ENCODE results near the gene TTC38.
A peak's percentile ranks its signal among the peaks of the same experiment; 100 is the strongest.
"Not testable (repeated sequence)": the region's sequence is repeated elsewhere in the genome, so short reads cannot be mapped to it uniquely, and the experiment has no call there.

The TTC38 gene

DNA sequence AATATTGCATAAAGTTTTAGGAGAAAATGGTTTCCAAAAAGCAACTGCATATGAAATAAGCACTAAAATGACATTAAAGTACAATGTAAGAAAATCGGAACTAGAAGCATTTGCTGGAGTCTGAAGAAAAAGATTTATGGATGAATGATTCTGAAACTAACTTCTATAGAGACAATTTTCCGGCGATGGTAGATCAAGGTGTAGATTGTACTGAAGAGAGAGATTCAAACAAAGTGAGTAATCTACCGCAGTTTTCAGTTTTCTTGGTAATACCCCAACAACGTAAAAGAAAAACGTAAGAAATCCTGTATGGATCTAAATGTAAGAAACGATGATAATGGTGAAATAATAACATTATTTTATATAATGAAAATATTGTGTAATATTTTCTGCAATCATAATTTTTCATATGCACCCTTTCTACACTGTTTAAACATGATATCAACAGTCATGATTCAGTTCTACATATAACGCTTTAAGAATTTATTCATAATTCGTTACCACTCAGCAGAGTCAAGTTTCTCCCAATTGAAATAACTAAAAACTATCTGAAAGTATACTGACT is 15.9 kb upstream of the TTC38 start:
- DNase-seq: no peak
- ATAC-seq (replicated peaks): no peak
- Mint-ChIP-seq H3K4me1 (ENCODE audit: low read depth in 2 of 2) (peaks cover 24 to 27% of the 10 kb centered on the region in 2 donors), H3K9me3 (no peaks in the 10 kb centered on the region), H3K27me3 (no peaks in the 10 kb centered on the region), H3K36me3 (ENCODE audit: insufficient read depth) (peaks cover 2% of the 10 kb centered on the region), H3K27ac (peak overlapping the region in 1 of 2 donors; percentile 19), H3K4me3 (peak overlapping the region; percentile 79 to 80)

DNA sequence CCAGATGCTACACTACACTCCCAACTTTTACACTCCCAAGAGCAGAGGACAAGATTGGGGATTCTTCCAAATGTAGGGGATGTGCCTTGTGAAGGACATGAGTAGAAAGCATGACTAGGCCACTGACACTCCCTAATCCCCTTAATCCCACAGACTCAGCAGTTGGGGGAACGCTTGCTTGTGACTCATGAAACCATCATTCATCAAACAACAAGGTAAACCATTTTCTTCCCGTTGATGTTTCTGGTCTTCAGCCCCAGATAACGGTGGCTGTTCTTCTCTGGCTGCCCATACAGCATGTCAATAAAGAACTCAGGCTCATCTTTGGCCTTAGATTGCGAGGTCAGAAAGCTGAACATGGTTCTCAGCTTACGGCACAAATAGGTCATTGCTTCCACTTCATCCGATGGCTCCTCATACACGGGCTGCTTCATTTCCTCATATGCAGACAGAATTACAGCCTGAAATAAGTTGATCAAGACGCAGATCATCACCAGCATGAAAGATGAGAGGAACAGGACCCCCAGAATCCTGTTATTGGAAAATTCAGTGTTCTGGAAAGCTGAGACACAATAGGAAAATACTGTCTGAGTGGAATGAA is 11.3 kb upstream of the TTC38 start:
- ATAC-seq (replicated peaks): no peak
- H3K27ac Mint-ChIP-seq: no peak overlapping the region
- no peaks in the 10 kb centered on the region for H3K9me3 Mint-ChIP-seq
- H3K4me1 Mint-ChIP-seq (ENCODE audit: low read depth in 2 of 2): peaks cover 9 to 10% of the 10 kb centered on the region in 2 donors
- H3K36me3 Mint-ChIP-seq (ENCODE audit: insufficient read depth): peaks cover 2% of the 10 kb centered on the region
- no peak for DNase-seq
- no peak overlapping the region for H3K4me3 Mint-ChIP-seq
- H3K27me3 Mint-ChIP-seq: peaks cover 23 to 38% of the 10 kb centered on the region in 2 donors

DNA sequence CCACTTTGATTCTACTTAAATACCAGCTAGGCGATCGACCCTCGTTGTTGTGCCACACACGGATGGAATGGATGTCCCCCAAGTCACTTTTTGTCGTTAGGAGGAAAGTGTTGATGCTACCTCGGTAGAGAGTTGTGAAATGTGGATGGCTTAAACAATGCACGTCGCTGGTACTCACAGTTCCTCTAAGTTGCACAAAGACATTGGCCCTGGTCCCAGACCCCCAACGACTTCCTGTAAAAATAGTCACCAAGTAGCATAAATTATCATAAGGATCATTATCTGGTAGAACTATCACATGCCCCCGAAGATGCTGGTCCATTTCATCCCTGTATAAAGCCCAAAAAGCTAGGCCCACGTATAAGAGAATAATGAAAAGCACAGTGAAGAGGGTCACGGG is 8.4 kb upstream of the TTC38 start:
- no peak for DNase-seq
- Mint-ChIP-seq H3K4me3 (no peak overlapping the region), H3K9me3 (no peaks in the 10 kb centered on the region), H3K36me3 (ENCODE audit: insufficient read depth) (peaks cover 6% of the 10 kb centered on the region), H3K27ac (no peak overlapping the region), H3K27me3 (peaks cover 35 to 58% of the 10 kb centered on the region in 2 donors), H3K4me1 (ENCODE audit: low read depth in 2 of 2) (peaks cover 8 to 14% of the 10 kb centered on the region in 2 donors)
- ATAC-seq (replicated peaks): no peak

- Mint-ChIP-seq H3K27me3 (peaks cover 35 to 58% of the 10 kb centered on the region in 2 donors), H3K9me3 (no peaks in the 10 kb centered on the region), H3K27ac (no peak overlapping the region), H3K4me3 (no peak overlapping the region), H3K4me1 (ENCODE audit: low read depth in 2 of 2) (peaks cover 5 to 12% of the 10 kb centered on the region in 2 donors), H3K36me3 (ENCODE audit: insufficient read depth) (peaks cover 6% of the 10 kb centered on the region)
- ATAC-seq (replicated peaks): no peak
- DNase-seq: no peak
Measured at GRCh38 chr22:46260038-46260437, 7.8 kb upstream of the TTC38 start.

DNA sequence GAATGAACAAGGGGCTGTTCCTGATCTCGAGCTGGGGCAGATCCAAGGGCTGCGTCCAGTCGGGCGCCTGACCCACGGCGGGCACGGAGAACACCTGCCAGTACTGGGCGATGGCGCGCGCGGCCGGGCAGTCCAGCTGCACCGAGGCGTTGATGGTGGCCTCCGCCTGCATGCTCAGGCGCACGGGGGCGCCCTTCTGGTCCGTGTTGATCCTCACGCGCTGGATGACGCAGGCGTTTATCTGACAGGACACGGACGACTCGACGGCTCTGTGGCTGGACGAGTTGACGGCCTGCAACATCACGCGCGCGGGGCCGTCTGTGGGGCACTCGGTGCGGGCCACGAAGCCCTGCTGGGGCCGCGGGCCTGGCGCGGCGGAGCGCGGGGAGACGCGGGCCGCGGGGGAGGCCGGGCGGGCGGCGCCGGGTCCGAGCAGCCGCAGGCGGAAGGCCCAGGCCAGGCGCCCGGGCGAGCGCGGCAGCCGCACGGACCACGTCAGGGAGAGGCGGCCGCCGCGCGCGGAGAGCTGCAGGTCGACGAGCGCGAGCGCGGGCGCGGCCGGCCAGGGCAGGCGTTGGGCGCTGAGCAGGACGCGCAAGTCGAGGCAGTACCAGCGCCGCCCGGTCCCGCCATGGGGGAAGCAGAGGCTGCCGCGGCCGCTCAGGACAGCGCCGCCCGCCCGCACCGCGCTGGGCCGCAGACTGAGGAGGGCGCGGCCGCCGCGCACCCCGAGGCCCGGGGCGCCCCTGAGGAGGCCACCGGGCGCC is 5.2 kb upstream of the TTC38 start:
- Mint-ChIP-seq H3K9me3 (no peaks in the 10 kb centered on the region), H3K27ac (no peak overlapping the region), H3K4me3 (peak overlapping the region; percentile 37 to 55), H3K36me3 (ENCODE audit: insufficient read depth) (peaks cover 6% of the 10 kb centered on the region), H3K27me3 (peaks cover 35 to 58% of the 10 kb centered on the region in 2 donors), H3K4me1 (ENCODE audit: low read depth in 2 of 2) (peaks cover 11 to 17% of the 10 kb centered on the region in 2 donors)
- DNase-seq (peak in 2 of 3 experiments; percentile 41 to 42), ATAC-seq (replicated peaks) (peak; percentile 83)

DNA sequence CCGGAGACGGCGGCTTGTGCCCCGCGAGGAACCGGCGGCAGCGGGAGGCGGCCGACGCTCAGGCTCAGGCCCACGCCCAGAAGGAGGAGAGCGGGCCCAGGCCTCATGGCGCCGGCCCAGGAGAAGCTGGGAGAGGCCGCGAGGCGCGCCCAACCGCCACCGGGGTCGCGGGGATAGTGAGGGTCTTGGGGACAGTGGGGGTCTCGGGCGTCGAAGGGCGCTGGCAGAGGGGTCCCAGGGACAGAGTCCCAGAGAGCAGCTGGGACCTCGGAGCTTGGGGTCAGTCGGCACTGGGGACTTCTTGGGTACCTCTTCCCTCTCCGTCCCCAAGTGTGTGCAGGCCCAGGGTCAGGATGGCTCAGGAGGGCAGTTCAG is 4.6 kb upstream of the TTC38 start, which contains the start of gene PKDREJ:
PKDREJ (minus strand) TSS at position 128 of the 375 bp plus-strand sequence; CDS start at position 107, 21 bp downstream.
- ATAC-seq (replicated peaks): no peak
- peak within 1 kb of the TSS; percentile 55 to 69 for H3K4me3 Mint-ChIP-seq
- no peaks in the 10 kb centered on the region for H3K9me3 Mint-ChIP-seq
- no peak for DNase-seq
- H3K27ac Mint-ChIP-seq: peak within 1 kb of the TSS in 1 of 2 donors; percentile 44
- peaks cover 6% of the 10 kb centered on the region for H3K36me3 Mint-ChIP-seq (ENCODE audit: insufficient read depth)
- peaks cover 13 to 19% of the 10 kb centered on the region in 2 donors for H3K4me1 Mint-ChIP-seq (ENCODE audit: low read depth in 2 of 2)
- peaks cover 35 to 53% of the 10 kb centered on the region in 2 donors for H3K27me3 Mint-ChIP-seq

GRCh38 chr22:46264520-46264919 is 3.3 kb upstream of the TTC38 start:
- not testable (repeated sequence) for ATAC-seq (replicated peaks); H3K36me3 Mint-ChIP-seq (ENCODE audit: insufficient read depth); H3K27ac Mint-ChIP-seq; DNase-seq; H3K9me3 Mint-ChIP-seq; H3K4me3 Mint-ChIP-seq
- peaks cover 28 to 40% of the 10 kb centered on the region in 2 donors for H3K27me3 Mint-ChIP-seq
- H3K4me1 Mint-ChIP-seq (ENCODE audit: low read depth in 2 of 2): peaks cover 18 to 24% of the 10 kb centered on the region in 2 donors

GRCh38 chr22:46265627-46266026 is 2.2 kb upstream of the TTC38 start:
- H3K27ac Mint-ChIP-seq; H3K4me3 Mint-ChIP-seq; H3K9me3 Mint-ChIP-seq; ATAC-seq (replicated peaks); H3K36me3 Mint-ChIP-seq (ENCODE audit: insufficient read depth); DNase-seq: not testable (repeated sequence)
- Mint-ChIP-seq H3K4me1 (ENCODE audit: low read depth in 2 of 2) (peaks cover 24 to 31% of the 10 kb centered on the region in 2 donors), H3K27me3 (peaks cover 20 to 29% of the 10 kb centered on the region in 2 donors)

- H3K27me3 Mint-ChIP-seq: no peaks in the 10 kb centered on the region
- peaks cover 21 to 22% of the 10 kb centered on the region in 2 donors for H3K4me1 Mint-ChIP-seq (ENCODE audit: low read depth in 2 of 2)
Measured at GRCh38 chr22:46269564-46269963, 1.8 kb downstream of the TTC38 start.

DNA sequence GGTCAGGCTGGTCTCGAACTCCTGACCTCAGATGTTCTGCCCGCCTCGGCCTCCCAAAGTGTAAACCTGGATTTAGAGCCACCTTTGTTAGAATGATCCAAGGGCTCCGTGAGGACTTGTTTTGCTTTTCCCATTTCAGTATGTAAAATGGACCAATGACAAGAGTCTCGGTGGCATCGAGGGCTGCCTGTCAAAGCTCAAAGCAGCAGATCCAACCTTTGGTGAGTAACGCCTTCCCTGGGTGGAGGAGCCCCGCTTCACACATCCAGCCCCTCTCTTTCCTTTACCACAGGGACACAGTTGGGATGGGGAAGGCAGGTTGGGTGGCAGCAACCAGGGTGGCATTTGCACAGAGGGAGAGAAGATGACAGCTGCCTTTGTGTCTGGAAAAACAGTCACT is 4.4 kb downstream of the TTC38 start:
- peaks cover 28% of the 10 kb centered on the region for H3K36me3 Mint-ChIP-seq (ENCODE audit: insufficient read depth)
- no peaks in the 10 kb centered on the region for H3K27me3 Mint-ChIP-seq
- no peak overlapping the region for H3K4me3 Mint-ChIP-seq
- no peak overlapping the region for H3K27ac Mint-ChIP-seq
- ATAC-seq (replicated peaks) (no peak), DNase-seq (no peak)
- peaks cover 31 to 38% of the 10 kb centered on the region in 2 donors for H3K4me1 Mint-ChIP-seq (ENCODE audit: low read depth in 2 of 2)
- no peaks in the 10 kb centered on the region for H3K9me3 Mint-ChIP-seq

More at GRCh38 chr22:46269564-46269963, 1.8 kb downstream of the TTC38 start:
- peak overlapping the region; percentile 93 to 95 for H3K4me3 Mint-ChIP-seq
- ATAC-seq (replicated peaks) (no peak), DNase-seq (no peak)
- H3K9me3 Mint-ChIP-seq: no peaks in the 10 kb centered on the region
- H3K36me3 Mint-ChIP-seq (ENCODE audit: insufficient read depth): peaks cover 18% of the 10 kb centered on the region
- H3K27ac Mint-ChIP-seq: peak overlapping the region; percentile 63 to 75

DNA sequence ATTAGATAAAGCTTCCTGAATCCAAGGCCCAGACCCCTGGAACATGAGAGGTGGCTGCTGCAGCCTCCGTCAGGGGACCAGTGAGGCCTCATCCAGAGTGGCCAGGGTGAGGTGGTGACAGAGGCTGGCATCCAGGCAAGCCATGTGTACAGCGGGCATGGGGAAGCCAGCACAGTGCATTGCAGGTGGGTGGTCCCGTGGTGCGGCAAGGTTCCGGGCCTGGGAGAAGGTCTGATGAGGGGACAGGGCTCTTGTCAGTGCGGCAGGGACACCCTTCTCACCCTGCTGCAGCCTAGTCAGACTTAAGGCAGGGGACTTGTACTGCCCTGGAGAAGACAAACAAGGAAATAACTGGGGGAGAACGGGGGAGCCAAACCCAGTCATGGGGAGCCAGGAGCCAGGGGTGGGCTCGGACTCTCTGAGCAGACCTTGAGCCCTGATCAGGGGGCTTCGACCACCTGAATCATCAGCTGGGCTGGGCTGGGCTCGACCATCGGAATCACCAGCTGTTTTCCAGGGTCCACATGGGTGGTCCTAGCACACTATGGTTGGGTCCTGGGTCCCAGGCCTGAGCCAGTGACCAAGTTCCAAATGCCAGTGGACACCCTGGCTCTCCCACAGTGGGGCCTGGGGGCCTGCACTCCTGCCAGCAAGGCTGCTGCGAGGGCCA is 5.1 kb downstream of the TTC38 start:
- Mint-ChIP-seq H3K4me3 (no peak overlapping the region), H3K27me3 (no peaks in the 10 kb centered on the region), H3K27ac (no peak overlapping the region), H3K4me1 (ENCODE audit: low read depth in 2 of 2) (peaks cover 30 to 41% of the 10 kb centered on the region in 2 donors), H3K36me3 (ENCODE audit: insufficient read depth) (peaks cover 32% of the 10 kb centered on the region), H3K9me3 (no peaks in the 10 kb centered on the region)
- DNase-seq (no peak), ATAC-seq (replicated peaks) (no peak)

DNA sequence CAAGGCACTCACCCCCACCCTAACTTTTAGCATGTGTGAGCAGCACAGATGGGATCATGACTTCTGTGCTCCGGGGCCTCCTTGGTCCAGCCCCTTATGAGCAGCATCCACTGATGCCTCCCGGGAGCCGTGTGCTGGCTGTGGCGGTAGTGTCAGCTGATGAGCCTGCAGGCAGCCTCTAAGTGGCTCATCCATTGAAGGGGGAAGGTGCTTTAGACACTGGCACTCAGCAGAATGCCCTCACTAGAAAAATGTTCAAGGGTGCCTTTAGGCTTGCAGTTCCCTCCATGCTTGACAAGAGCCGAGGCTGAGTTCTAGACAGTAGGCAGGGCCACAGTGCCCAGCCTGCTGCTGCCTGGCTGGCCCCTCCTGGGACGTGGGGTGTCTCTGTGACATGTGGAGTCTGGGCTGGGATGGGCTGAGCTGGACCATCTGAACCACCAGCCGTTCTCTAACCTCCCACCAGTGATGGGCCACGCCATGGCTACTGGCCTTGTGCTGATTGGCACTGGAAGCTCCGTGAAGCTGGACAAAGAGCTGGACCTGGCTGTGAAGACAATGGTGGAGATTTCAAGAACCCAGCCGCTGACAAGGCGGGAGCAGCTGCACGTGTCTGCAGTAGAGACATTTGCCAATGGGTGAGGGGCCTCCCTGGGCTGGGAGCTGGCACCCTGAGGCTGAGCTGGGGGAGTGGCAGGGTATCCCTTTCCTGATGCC is 5.8 kb downstream of the TTC38 start:
- ATAC-seq (replicated peaks) (no peak), DNase-seq (no peak)
- Mint-ChIP-seq H3K4me3 (no peak overlapping the region), H3K4me1 (ENCODE audit: low read depth in 2 of 2) (peaks cover 30 to 43% of the 10 kb centered on the region in 2 donors), H3K27me3 (no peaks in the 10 kb centered on the region), H3K36me3 (ENCODE audit: insufficient read depth) (peaks cover 32% of the 10 kb centered on the region), H3K9me3 (no peaks in the 10 kb centered on the region), H3K27ac (peak overlapping the region in 1 of 2 donors; percentile 70)

GRCh38 chr22:46274381-46274780 is 6.6 kb downstream of the TTC38 start:
- Mint-ChIP-seq H3K9me3 (no peaks in the 10 kb centered on the region), H3K27me3 (no peaks in the 10 kb centered on the region), H3K4me3 (no peak overlapping the region), H3K36me3 (ENCODE audit: insufficient read depth) (peaks cover 32% of the 10 kb centered on the region), H3K4me1 (ENCODE audit: low read depth in 2 of 2) (peaks cover 31 to 45% of the 10 kb centered on the region in 2 donors), H3K27ac (no peak overlapping the region)
- ATAC-seq (replicated peaks) (no peak), DNase-seq (no peak)
